Measurements from ENCODE around the gene LSM14A. TPM values are rescaled to one million over a fixed set of nuclear protein-coding genes. Genes with fewer than 3 reads are reported as not detected.

The LSM14A gene
- total RNA-seq, 1 experiment from 2014 or later = 199 TPM

- Histone ChIP-seq H3K14ac (ENCODE audit: insufficient read depth, low read length) (no peak overlapping the region), H2AFZ (ENCODE audit: low read length) (no peak overlapping the region), H2AK5ac (ENCODE audit: insufficient read length, low read length) (no peak overlapping the region), H2BK12ac (ENCODE audit: insufficient read length, low read depth, low read length) (no peak overlapping the region), H3K18ac (ENCODE audit: insufficient read length, low read depth, low read length) (no peak overlapping the region), H3K23me2 (ENCODE audit: insufficient read length, low read depth, low read length, poor library complexity, severe bottlenecking) (no peaks in the 10 kb centered on the region), H3K27ac (ENCODE audit: insufficient read length, low read depth, low read length) (no peak overlapping the region), H3K23ac (ENCODE audit: insufficient read length, low read depth, low read length) (no peak overlapping the region), H3K9ac (ENCODE audit: extremely low read depth, insufficient read length, low read length) (no peak overlapping the region), H3K79me1 (ENCODE audit: insufficient read depth, low read depth, low read length, poor library complexity, severe bottlenecking) (no peaks in the 10 kb centered on the region), H3K27me3 (ENCODE audit: insufficient read depth, low read length) (no peaks in the 10 kb centered on the region), H4K91ac (ENCODE audit: insufficient read length, low read depth, low read length) (no peak overlapping the region), H3T11ph (ENCODE audit: low read length) (no peak overlapping the region), H2BK5ac (ENCODE audit: insufficient read length, low read length) (no peak overlapping the region), H2BK15ac (ENCODE audit: low read depth, low read length) (no peak overlapping the region), H3K4me2 (ENCODE audit: insufficient read depth, insufficient read length, low read length) (no peak overlapping the region), H3K79me2 (ENCODE audit: insufficient read depth, low read length) (peaks cover 1% of the 10 kb centered on the region), H4K20me1 (ENCODE audit: control insufficient read depth, insufficient read depth, insufficient read length) (no peaks in the 10 kb centered on the region), H3K9me3 (ENCODE audit: control insufficient read depth, low read depth, low read length) (no peaks in the 10 kb centered on the region), H3K56ac (ENCODE audit: insufficient read length, low read depth, low read length) (no peak overlapping the region), H4K5ac (ENCODE audit: insufficient read length, low read depth, low read length) (no peak overlapping the region), H2BK20ac (ENCODE audit: low read depth, low read length, poor library complexity, severe bottlenecking) (no peak overlapping the region), H4K8ac (replicated peaks; ENCODE audit: insufficient read length, low read depth, low read length) (no peak overlapping the region), H3K4me1 (ENCODE audit: insufficient read depth, low read length) (peaks cover 8% of the 10 kb centered on the region; the same call in 1 of the 2 replicates), H2BK120ac (ENCODE audit: low read depth, low read length, poor library complexity, severe bottlenecking) (no peak overlapping the region), H3K4ac (ENCODE audit: low read depth, low read length) (no peak overlapping the region)
- Mint-ChIP-seq H3K36me3 (ENCODE audit: insufficient read depth in 1 of 3, low read depth in 3 of 3) (peaks cover 0 to 3% (median 2%) of the 10 kb centered on the region in 3 experiments; a peak in 3 of 7 replicates), H3K27me3 (ENCODE audit: low read depth) (no peaks in the 10 kb centered on the region), H3K4me1 (peaks cover 34 to 38% of the 10 kb centered on the region in 2 experiments), H3K9me3 (no peaks in the 10 kb centered on the region), H3K4me3 (no peak overlapping the region), H3K27ac (peak overlapping the region in 2 of 3 experiments; percentile 89 to 93; a peak in 4 of 7 replicates)
- no CpG with 5 or more reads among the region's 2 CpGs for WGBS (ENCODE audit: extremely low coverage, insufficient read length, low lambda C conversion rate)
- no peak for TF ChIP-seq CTCF (conservative IDR thresholded peaks at IDR 0.05)
- DNase-seq = no peak
Measured at GRCh38 chr19:34269489-34269888, 97.2 kb downstream of the LSM14A start.

Measured in H9 (cell line).